HepG2 (cell line): Measurements from ENCODE around the gene MXD1. TPM values are rescaled to one million over a fixed set of nuclear protein-coding genes. Genes with fewer than 3 reads are reported as not detected.

ENCODE experiments used
- ATAC-seq: fragments of 200-7000 bp; cut with Tn5 transposase; 3 replicates; pipeline ENCODE4 v1.9.1; 2020; ENCODE audit warnings: mild to moderate bottlenecking, moderate library complexity
- BruUV-seq: library from RNA; stranded (reverse); fragments of 400-500 nt; replicated peaks from 2 replicates; lab custom pipeline; 2021; lab: Mats Ljungman, UMichigan
- CTCF ChIA-PET: fragments of 300-600 bp; formaldehyde crosslinking; extraction: SDS; loops from one replicate; lab custom pipeline; 2021; ENCODE audit warnings: low total read pairs, inconsistent platforms, low intra/inter-chr PET ratio; lab: Yijun Ruan, JAX
- POLR2A ChIA-PET: fragments of 350-600 bp; sonication (Branson Sonifier 250); formaldehyde crosslinking; loops from one replicate; lab custom pipeline; 2020; ENCODE audit warnings: antibody characterized with exemption, inconsistent platforms; lab: Yijun Ruan, JAX
- DNase-seq: peaks from one replicate; pipeline ENCODE4 v3.0.0-alpha.2; 2015; ENCODE audit warnings: low spot score
- FAIRE-seq: peaks from 3 replicates; lab custom pipeline; 2011; peaks lifted over from hg19 to GRCh38; lab: Jason Lieb, UNC
- H2AFZ ChIP-seq: one replicate; pipeline ENCODE4 v1.6.1; 2011; ENCODE audit warnings: low read length, inconsistent platforms
- H3K27ac ChIP-seq: fragments of 300-600 bp; 3 replicates; pipeline ENCODE4 v1.8.0; 2011; ENCODE audit warnings: mixed run types, mild to moderate bottlenecking, mixed read lengths, low read length, inconsistent platforms; ENCODE audit not compliant: insufficient read depth; ENCODE audit errors: extremely low read length
- H3K27me3 ChIP-seq, 2 experiments: fragments of 200-600 bp in 1 of 2; 2 replicates in 1 of 2; 3 replicates in 1 of 2; pipeline versions ENCODE4 v1.6.0 to v1.8.0; 2011; ENCODE audit warnings: low read length in 2 of 2, mild to moderate bottlenecking in 2 of 2, moderate library complexity in 2 of 2, inconsistent platforms in 1 of 2; ENCODE audit not compliant: insufficient read depth in 2 of 2, control insufficient read depth in 1 of 2
- H3K36me3 ChIP-seq, 2 experiments: fragments of 200-600 bp in 1 of 2; replicated peaks in 1 of 2; 2 replicates in 1 of 2; 3 replicates in 1 of 2; pipeline versions ENCODE4 v1.5.1 to v1.8.0; 2011; ENCODE audit warnings: low read length in 2 of 2, inconsistent platforms in 1 of 2; ENCODE audit not compliant: insufficient read depth in 2 of 2, control insufficient read depth in 1 of 2
- H3K4me1 ChIP-seq: 2 replicates; pipeline ENCODE4 v1.5.1; 2012; ENCODE audit warnings: low read length, inconsistent platforms; ENCODE audit not compliant: insufficient read depth
- H3K4me2 ChIP-seq: 2 replicates; pipeline ENCODE4 v1.6.0; 2011; ENCODE audit warnings: low read depth, low read length, inconsistent platforms
- H3K4me3 ChIP-seq, 3 experiments: fragments of 200-600 bp in 1 of 3; sonication (generic), shearing (Covaris generic) in 1 of 3; replicated peaks in 1 of 3; 2 replicates each; pipeline ENCODE4 v1.5.1; 2011 to 2016; ENCODE audit warnings: low read length in 3 of 3, inconsistent platforms in 2 of 3, low read depth in 2 of 3, mild to moderate bottlenecking in 2 of 3, control low read depth in 1 of 3, mixed read lengths in 1 of 3; ENCODE audit not compliant: insufficient read depth in 1 of 3
- H3K79me2 ChIP-seq: one replicate; pipeline ENCODE4 v1.6.1; 2011; ENCODE audit warnings: low read length, inconsistent platforms; ENCODE audit not compliant: insufficient read depth
- H3K9ac ChIP-seq: 2 replicates; pipeline ENCODE4 v1.6.0; 2011; ENCODE audit warnings: mild to moderate bottlenecking, low read depth, low read length, inconsistent platforms; ENCODE audit not compliant: insufficient read depth
- H3K9me3 ChIP-seq: 2 replicates; pipeline ENCODE4 v1.5.1; 2012; ENCODE audit warnings: mild to moderate bottlenecking, low read length
- H4K20me1 ChIP-seq: 2 replicates; pipeline ENCODE4 v1.6.0; 2011; ENCODE audit warnings: inconsistent platforms, mild to moderate bottlenecking, low read length, moderate library complexity; ENCODE audit not compliant: insufficient read depth
- NR2C2 ChIP-seq: sonication (generic); formaldehyde crosslinking; IDR thresholded peaks from 2 replicates; pipeline ENCODE4 v1.4.0; 2020; ENCODE audit warnings: missing genetic modification reagents, mild to moderate bottlenecking, moderate library complexity, borderline replicate concordance
- RBM22 ChIP-seq: fragments of 200-400 bp; formaldehyde crosslinking; optimal IDR thresholded peaks from 2 replicates; pipeline ENCODE3; 2017; ENCODE audit warnings: mild to moderate bottlenecking, low read length, moderate library complexity
- RFX5 ChIP-seq: IDR thresholded peaks from 2 replicates; pipeline ENCODE4 v1.6.1; 2011; ENCODE audit warnings: low read depth, low read length, improper control_type of control experiment
- RXRB ChIP-seq: IDR thresholded peaks from 2 replicates; pipeline ENCODE4 v1.6.1; 2016; ENCODE audit warnings: borderline replicate concordance, missing genetic modification reagents, missing compliant biosample characterization
- SAFB2 ChIP-seq: sonication (generic); formaldehyde crosslinking; IDR thresholded peaks from 2 replicates; pipeline ENCODE4 v1.5.1; 2020; ENCODE audit warnings: missing genetic modification reagents, low read depth, mild to moderate bottlenecking, borderline replicate concordance
- SALL2 ChIP-seq: sonication (generic); formaldehyde crosslinking; IDR thresholded peaks from 2 replicates; pipeline ENCODE4 v1.8.1; 2023; ENCODE audit warnings: mild to moderate bottlenecking, missing genetic modification reagents, inconsistent platforms
- TEAD3 ChIP-seq: optimal IDR thresholded peaks from 2 replicates; pipeline ENCODE3; 2016; ENCODE audit warnings: borderline replicate concordance
- ZC3H4 ChIP-seq: sonication (generic); formaldehyde crosslinking; IDR thresholded peaks from 2 replicates; pipeline ENCODE4 v1.4.0; 2020; ENCODE audit warnings: missing genetic modification reagents, borderline replicate concordance
- ZNF251 ChIP-seq: sonication (generic); formaldehyde crosslinking; IDR thresholded peaks from 2 replicates; pipeline ENCODE4 v1.9.0; 2021; ENCODE audit warnings: mild to moderate bottlenecking, missing genetic modification reagents
- ZNF333 ChIP-seq: sonication (generic); formaldehyde crosslinking; IDR thresholded peaks from 2 replicates; pipeline ENCODE4 v1.4.0; 2020; ENCODE audit warnings: mild to moderate bottlenecking, missing genetic modification reagents, borderline replicate concordance
- ZNF547 ChIP-seq: sonication (generic); formaldehyde crosslinking; IDR thresholded peaks from 2 replicates; pipeline ENCODE4 v1.5.1; 2020; ENCODE audit warnings: mild to moderate bottlenecking, missing genetic modification reagents
- ZNF670 ChIP-seq: sonication (generic); formaldehyde crosslinking; IDR thresholded peaks from 2 replicates; pipeline ENCODE4 v1.8.0; 2022; ENCODE audit warnings: mild to moderate bottlenecking, missing genetic modification reagents, borderline replicate concordance
- WGBS: methylation state at CpG from one replicate; pipeline ENCODE4 v1.1.6; 2017; ENCODE audit warnings: low lambda C conversion rate; 5-methylcytosine and 5-hydroxymethylcytosine counted together
- in situ Hi-C: cut with HindIII; loops from 2 replicates; pipeline ENCODE4 v1.10.0; 2017; ENCODE audit warnings: low pct_unique_long_range_greater_than_20kb; ENCODE audit not compliant: extremely low pct_ligation_motif_present
- intact Hi-C: fragments of 100-400 bp; cut with micrococcal nuclease; formaldehyde crosslinking; loops from one replicate; pipeline ENCODE4 v1.10.0; 2022; ENCODE audit not compliant: unreplicated experiment
- polyA plus RNA-seq, 8 experiments: library from polyadenylated mRNA; depleted of rRNA in 3 of 8; stranded (reverse) in 7 of 8; unstranded in 1 of 8; fragments of >200 nt; fragmentation: Illumina TruSeq in 4 of 8; extraction: Trizol in 4 of 8; gene quantifications; 2 replicates each; pipeline versions ENCODE4 v1.2.1 to v1.2.3, GENCODE V29; 2011 to 2016; ENCODE audit warnings: low read depth in 4 of 8, missing spikeins in 1 of 8, mixed read lengths in 1 of 8; ENCODE audit not compliant: insufficient read depth in 1 of 8
- total RNA-seq, 5 experiments: library from RNA; depleted of rRNA; stranded (reverse); fragments of >200 nt; fragmentation: Illumina TruSeq; extraction: Trizol; gene quantifications; 2 replicates each; pipeline ENCODE4 v1.2.3, GENCODE V29; 2016; ENCODE audit warnings: low read depth in 1 of 5
- TF ChIP-seq, protein P1 (sequence below): sonication (generic); formaldehyde crosslinking; IDR thresholded peaks from 2 replicates; pipeline ENCODE4; 2020; ENCODE audit warnings: missing genetic modification reagents, mild to moderate bottlenecking, borderline replicate concordance
- TF ChIP-seq, protein P2 (sequence below): sonication (generic); formaldehyde crosslinking; IDR thresholded peaks from 2 replicates; pipeline ENCODE4 v1.8.1; 2023; ENCODE audit warnings: missing genetic modification reagents, mild to moderate bottlenecking, borderline replicate concordance
- TF ChIP-seq, protein P3 (sequence below), 2 experiments: sonication (generic) in 1 of 2; formaldehyde crosslinking in 1 of 2; IDR thresholded peaks; 2 replicates each; pipeline versions ENCODE4 v1.6.1 to v1.9.0; 2014 to 2022; ENCODE audit warnings: antibody characterized with exemption in 1 of 2, borderline replicate concordance in 1 of 2, inconsistent platforms in 1 of 2, low read depth in 1 of 2, missing genetic modification reagents in 1 of 2

Gene MXD1
- total and polyA plus RNA-seq, 2 of the 13 experiments (the other 11 are each of a cell fraction or from before 2014, with no cell fraction given): 6.4 to 14.9 TPM

- 89% methylated on average over 9 of the region's 9 CpGs for WGBS
- Histone ChIP-seq H4K20me1 (no peaks in the 10 kb centered on the region), H3K36me3 (peaks cover 4 to 13% of the 10 kb centered on the region in 2 experiments; a peak in 4 of 5 replicates), H3K4me1 (peaks cover 50% of the 10 kb centered on the region), H3K27me3 (no peaks in the 10 kb centered on the region), H3K4me3 (no peak overlapping the region), H2AFZ (no peak overlapping the region), H3K79me2 (no peaks in the 10 kb centered on the region), H3K27ac (no peak overlapping the region), H3K9me3 (no peaks in the 10 kb centered on the region), H3K9ac (no peak overlapping the region), H3K4me2 (no peak overlapping the region)
- ChIA-PET POLR2A (interaction anchor here (0.9 to 3.7 kb wide), 3 partner anchors 11 to 165 kb away, joined by 3 to 22 read pairs (median 7); partner anchors contain the start of gene MXD1), CTCF (no interaction called here)
- in situ Hi-C loops (no loop called here), intact Hi-C loops (no loop called here)
- no peak for FAIRE-seq
- BruUV-seq: no TSS peak
- no peak for DNase-seq
- no peak for ATAC-seq
- TF ChIP-seq ZNF333 (CRISPR knock-in tag) (no peak), ZNF251 (CRISPR knock-in tag) (no peak), RFX5 (no peak), SALL2 (CRISPR knock-in tag) (no peak), NR2C2 (CRISPR knock-in tag) (no peak), ZNF670 (CRISPR knock-in tag) (no peak), ZNF547 (CRISPR knock-in tag) (no peak), ZC3H4 (no peak), RBM22 (no peak), TEAD3 (CRISPR knock-in tag) (no peak), SAFB2 (CRISPR knock-in tag) (no peak), RXRB (CRISPR knock-in tag) (no peak)
- TF ChIP-seq, protein P1, sequence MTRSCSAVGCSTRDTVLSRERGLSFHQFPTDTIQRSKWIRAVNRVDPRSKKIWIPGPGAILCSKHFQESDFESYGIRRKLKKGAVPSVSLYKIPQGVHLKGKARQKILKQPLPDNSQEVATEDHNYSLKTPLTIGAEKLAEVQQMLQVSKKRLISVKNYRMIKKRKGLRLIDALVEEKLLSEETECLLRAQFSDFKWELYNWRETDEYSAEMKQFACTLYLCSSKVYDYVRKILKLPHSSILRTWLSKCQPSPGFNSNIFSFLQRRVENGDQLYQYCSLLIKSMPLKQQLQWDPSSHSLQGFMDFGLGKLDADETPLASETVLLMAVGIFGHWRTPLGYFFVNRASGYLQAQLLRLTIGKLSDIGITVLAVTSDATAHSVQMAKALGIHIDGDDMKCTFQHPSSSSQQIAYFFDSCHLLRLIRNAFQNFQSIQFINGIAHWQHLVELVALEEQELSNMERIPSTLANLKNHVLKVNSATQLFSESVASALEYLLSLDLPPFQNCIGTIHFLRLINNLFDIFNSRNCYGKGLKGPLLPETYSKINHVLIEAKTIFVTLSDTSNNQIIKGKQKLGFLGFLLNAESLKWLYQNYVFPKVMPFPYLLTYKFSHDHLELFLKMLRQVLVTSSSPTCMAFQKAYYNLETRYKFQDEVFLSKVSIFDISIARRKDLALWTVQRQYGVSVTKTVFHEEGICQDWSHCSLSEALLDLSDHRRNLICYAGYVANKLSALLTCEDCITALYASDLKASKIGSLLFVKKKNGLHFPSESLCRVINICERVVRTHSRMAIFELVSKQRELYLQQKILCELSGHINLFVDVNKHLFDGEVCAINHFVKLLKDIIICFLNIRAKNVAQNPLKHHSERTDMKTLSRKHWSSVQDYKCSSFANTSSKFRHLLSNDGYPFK (CRISPR knock-in tag): no peak
- TF ChIP-seq, protein P2, sequence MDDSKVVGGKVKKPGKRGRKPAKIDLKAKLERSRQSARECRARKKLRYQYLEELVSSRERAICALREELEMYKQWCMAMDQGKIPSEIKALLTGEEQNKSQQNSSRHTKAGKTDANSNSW: no peak
- TF ChIP-seq, protein P3, sequence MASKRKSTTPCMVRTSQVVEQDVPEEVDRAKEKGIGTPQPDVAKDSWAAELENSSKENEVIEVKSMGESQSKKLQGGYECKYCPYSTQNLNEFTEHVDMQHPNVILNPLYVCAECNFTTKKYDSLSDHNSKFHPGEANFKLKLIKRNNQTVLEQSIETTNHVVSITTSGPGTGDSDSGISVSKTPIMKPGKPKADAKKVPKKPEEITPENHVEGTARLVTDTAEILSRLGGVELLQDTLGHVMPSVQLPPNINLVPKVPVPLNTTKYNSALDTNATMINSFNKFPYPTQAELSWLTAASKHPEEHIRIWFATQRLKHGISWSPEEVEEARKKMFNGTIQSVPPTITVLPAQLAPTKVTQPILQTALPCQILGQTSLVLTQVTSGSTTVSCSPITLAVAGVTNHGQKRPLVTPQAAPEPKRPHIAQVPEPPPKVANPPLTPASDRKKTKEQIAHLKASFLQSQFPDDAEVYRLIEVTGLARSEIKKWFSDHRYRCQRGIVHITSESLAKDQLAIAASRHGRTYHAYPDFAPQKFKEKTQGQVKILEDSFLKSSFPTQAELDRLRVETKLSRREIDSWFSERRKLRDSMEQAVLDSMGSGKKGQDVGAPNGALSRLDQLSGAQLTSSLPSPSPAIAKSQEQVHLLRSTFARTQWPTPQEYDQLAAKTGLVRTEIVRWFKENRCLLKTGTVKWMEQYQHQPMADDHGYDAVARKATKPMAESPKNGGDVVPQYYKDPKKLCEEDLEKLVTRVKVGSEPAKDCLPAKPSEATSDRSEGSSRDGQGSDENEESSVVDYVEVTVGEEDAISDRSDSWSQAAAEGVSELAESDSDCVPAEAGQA (IDR thresholded peaks at IDR 0.05; ENCODE audit: low read depth): no peak
- TF ChIP-seq, protein P3 (CRISPR knock-in tag; IDR thresholded peaks at IDR 0.05; ENCODE audit: borderline replicate concordance): no peak
Observed at GRCh38 chr2:69943843-69944525, 29.1 kb downstream of the MXD1 start.
